Natural killer cell (primary cell): ENCODE measurements around the gene G3BP1. TPM values are rescaled to one million over a fixed set of nuclear protein-coding genes. Genes with fewer than 3 reads are reported as not detected.

Source experiments
- total RNA-seq, 4 donors: library from RNA; stranded (reverse); fragments of 120-200 nt in 1 of 4; gene quantifications; one replicate each; pipeline versions ENCODE4 v1.2.3 to v1.2.4, GENCODE V29; 2013 to 2022

The G3BP1 gene
- total RNA-seq, 3 donors from 2014 or later (not counting 1 experiment from before 2014, with no cell fraction given): 94.9 to 127 (median 121) TPM

Other genes with a start within 250 kb of the G3BP1 start
- not detected for gene FAT2, start 180.6 kb upstream of the G3BP1 start, total RNA-seq
- gene SPARC, start 85.0 kb upstream of the G3BP1 start, total RNA-seq: 10 to 100 TPM in 2 of 3 donors, 1 to 10 TPM in 1; 3.2 to 48.5 (median 23.4) TPM
- gene ATOX1, start 13.3 kb upstream of the G3BP1 start, total RNA-seq: 10 to 100 TPM; 41.5 to 46.4 (median 46.2) TPM
- not detected for gene GLRA1, start 152.9 kb downstream of the G3BP1 start, total RNA-seq